CD14-positive monocyte (primary cell): ENCODE results near the gene PSD4. TPM values are rescaled to one million over a fixed set of nuclear protein-coding genes. Genes with fewer than 3 reads are reported as not detected.

Experiments
- DNase-seq, 3 donors: peaks; one replicate each; pipeline ENCODE4 v3.0.0-alpha.2; 2011 to 2022
- H2AFZ ChIP-seq: 2 replicates; pipeline ENCODE4 v1.6.0; 2012; ENCODE audit warnings: mild to moderate bottlenecking, low read depth, low read length, inconsistent platforms; ENCODE audit not compliant: insufficient read depth, poor library complexity, severe bottlenecking
- H3K27ac ChIP-seq, 2 donors: 1 replicate in 1 of 2; 2 replicates in 1 of 2; pipeline ENCODE4 v1.5.1; 2012 to 2013; ENCODE audit warnings: low read length in 2 of 2, control low read depth in 1 of 2, inconsistent platforms in 1 of 2, low read depth in 1 of 2, mild to moderate bottlenecking in 1 of 2
- H3K27me3 ChIP-seq, 2 donors: one replicate each; pipeline versions ENCODE4 v1.6.0 to v1.6.1; 2011 to 2013; ENCODE audit warnings: low read length in 2 of 2; ENCODE audit not compliant: control insufficient read depth in 2 of 2, insufficient read depth in 2 of 2
- H3K36me3 ChIP-seq, 2 donors: replicated peaks in 1 of 2; 1 replicate in 1 of 2; 2 replicates in 1 of 2; pipeline versions ENCODE4 v1.5.1 to v1.6.1; 2012 to 2013; ENCODE audit warnings: low read length in 2 of 2, control low read depth in 1 of 2, inconsistent platforms in 1 of 2, mild to moderate bottlenecking in 1 of 2; ENCODE audit not compliant: insufficient read depth in 2 of 2, control insufficient read depth in 1 of 2
- H3K4me1 ChIP-seq, 2 donors: 1 replicate in 1 of 2; 2 replicates in 1 of 2; pipeline versions ENCODE4 v1.5.1 to v1.6.1; 2012 to 2013; ENCODE audit warnings: low read length in 2 of 2, control low read depth in 1 of 2, inconsistent platforms in 1 of 2, mild to moderate bottlenecking in 1 of 2, moderate library complexity in 1 of 2; ENCODE audit not compliant: insufficient read depth in 2 of 2, control insufficient read depth in 1 of 2
- H3K4me2 ChIP-seq: replicated peaks from 2 replicates; pipeline ENCODE3; 2012; ENCODE audit warnings: low read length, moderate library complexity, mild to moderate bottlenecking; ENCODE audit not compliant: poor library complexity, severe bottlenecking; ENCODE audit errors: extremely low read depth
- H3K4me3 ChIP-seq, 3 experiments: fragments of 200-600 bp in 1 of 3; sonication (generic) in 1 of 3; replicated peaks in 1 of 3; 1 replicate in 2 of 3; 2 replicates in 1 of 3; pipeline ENCODE4 v1.5.1; 2011 to 2013; ENCODE audit warnings: low read length in 3 of 3, mild to moderate bottlenecking in 3 of 3, control low read depth in 2 of 3, low read depth in 2 of 3, inconsistent platforms in 1 of 3, moderate library complexity in 1 of 3
- H3K79me2 ChIP-seq: 2 replicates; pipeline ENCODE4 v1.6.0; 2012; ENCODE audit warnings: mild to moderate bottlenecking, control low read depth, inconsistent platforms, low read length, moderate library complexity; ENCODE audit not compliant: insufficient read depth
- H3K9ac ChIP-seq: 2 replicates; pipeline ENCODE4 v1.6.0; 2017; ENCODE audit warnings: low read length, mild to moderate bottlenecking; ENCODE audit not compliant: insufficient read depth, poor library complexity, severe bottlenecking
- H3K9me3 ChIP-seq, 2 donors: replicated peaks in 1 of 2; 1 replicate in 1 of 2; 2 replicates in 1 of 2; pipeline versions ENCODE4 v1.5.1 to v1.6.1; 2012 to 2013; ENCODE audit warnings: low read length in 2 of 2, control low read depth in 1 of 2; ENCODE audit not compliant: control insufficient read depth in 1 of 2, insufficient read depth in 1 of 2
- H4K20me1 ChIP-seq: 2 replicates; pipeline ENCODE4 v1.6.0; 2012; ENCODE audit warnings: mild to moderate bottlenecking, low read length, control low read depth, moderate library complexity; ENCODE audit not compliant: insufficient read depth
- H3K27ac Mint-ChIP-seq, 7 donors: one replicate each; pipeline ENCODE4 v1.8.0; 2020; ENCODE audit warnings: mild to moderate bottlenecking in 7 of 7, mixed read lengths in 7 of 7, moderate library complexity in 6 of 7, inconsistent platforms in 2 of 7
- H3K27me3 Mint-ChIP-seq, 3 donors: one replicate each; pipeline ENCODE4 v1.8.0; 2021 to 2022; ENCODE audit warnings: low read depth in 3 of 3, mild to moderate bottlenecking in 3 of 3, mixed read lengths in 3 of 3, moderate library complexity in 3 of 3, inconsistent platforms in 1 of 3
- H3K36me3 Mint-ChIP-seq, 2 donors: one replicate each; pipeline ENCODE4 v1.8.0; 2020; ENCODE audit warnings: mixed read lengths in 2 of 2, inconsistent platforms in 1 of 2, mild to moderate bottlenecking in 1 of 2
- H3K4me1 Mint-ChIP-seq: one replicate; pipeline ENCODE4 v1.8.0; 2020; ENCODE audit warnings: mild to moderate bottlenecking, mixed read lengths
- H3K4me3 Mint-ChIP-seq, 2 donors: one replicate each; pipeline ENCODE4 v1.8.0; 2020; ENCODE audit warnings: mild to moderate bottlenecking in 2 of 2, mixed read lengths in 2 of 2, moderate library complexity in 1 of 2
- H3K9me3 Mint-ChIP-seq, 7 donors: one replicate each; pipeline ENCODE4 v1.8.0; 2020 to 2022; ENCODE audit warnings: mixed read lengths in 7 of 7, mild to moderate bottlenecking in 6 of 7, moderate library complexity in 6 of 7, inconsistent platforms in 2 of 7
- WGBS: methylation state at CpG from one replicate; pipeline ENCODE4 v1.1.5; 2013; ENCODE audit warnings: missing lambda C conversion rate; ENCODE audit not compliant: insufficient coverage; 5-methylcytosine and 5-hydroxymethylcytosine counted together
- intact Hi-C, 2 donors: fragments of 100-400 bp; cut with micrococcal nuclease; formaldehyde crosslinking; loops; one replicate each; pipeline versions ENCODE4 v1.15.0 to v1.15.1; 2023
- polyA plus RNA-seq, 3 donors: library from polyadenylated mRNA; depleted of rRNA in 1 of 3; unstranded in 2 of 3; stranded (reverse) in 1 of 3; fragments of 300-500 nt in 2 of 3; fragments of >200 nt in 1 of 3; fragmentation: Illumina TruSeq in 2 of 3; gene quantifications; 1 replicate in 2 of 3; 2 replicates in 1 of 3; pipeline ENCODE4 v1.2.3, GENCODE V29; 2012 to 2021
- TF ChIP-seq, protein P1 (sequence below): fragments of 200-600 bp; IDR thresholded peaks from one replicate; pipeline ENCODE4 v1.8.0; 2022; ENCODE audit warnings: antibody characterized with exemption, mild to moderate bottlenecking

The PSD4 gene
- polyA plus RNA-seq, 3 donors = 11.0 to 47.0 (median 18.2) TPM

DNA sequence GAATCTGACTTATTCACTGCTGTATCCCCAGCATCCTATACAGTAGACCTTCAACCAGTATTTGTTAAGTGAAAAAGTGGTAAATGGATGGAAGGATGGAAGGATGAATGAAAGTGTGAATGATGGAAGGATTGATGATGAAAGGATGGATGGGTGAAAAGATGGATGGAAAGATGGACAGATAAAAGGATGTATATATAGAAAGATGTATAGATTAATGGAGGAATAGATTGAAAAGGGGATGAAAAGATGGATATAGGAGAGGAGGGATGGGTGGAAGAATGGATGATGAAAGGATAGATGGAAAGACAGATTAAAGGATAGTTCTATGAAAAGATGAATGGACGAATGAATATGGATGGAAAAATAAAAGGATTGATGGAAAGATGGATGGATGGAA lies 50.0 kb downstream of the PSD4 start:
- WGBS = 100% methylated on average over 1 of the region's 1 CpG
- Mint-ChIP-seq H3K27ac (no peak overlapping the region), H3K9me3 (no peaks in the 10 kb centered on the region), H3K27me3 (peaks cover 0 to 6% (median 1%) of the 10 kb centered on the region in 3 donors), H3K4me3 (no peak overlapping the region), H3K4me1 (peaks cover 14% of the 10 kb centered on the region), H3K36me3 (no peaks in the 10 kb centered on the region)
- H3K79me2 ChIP-seq = no peaks in the 10 kb centered on the region
- TF ChIP-seq, protein P1, sequence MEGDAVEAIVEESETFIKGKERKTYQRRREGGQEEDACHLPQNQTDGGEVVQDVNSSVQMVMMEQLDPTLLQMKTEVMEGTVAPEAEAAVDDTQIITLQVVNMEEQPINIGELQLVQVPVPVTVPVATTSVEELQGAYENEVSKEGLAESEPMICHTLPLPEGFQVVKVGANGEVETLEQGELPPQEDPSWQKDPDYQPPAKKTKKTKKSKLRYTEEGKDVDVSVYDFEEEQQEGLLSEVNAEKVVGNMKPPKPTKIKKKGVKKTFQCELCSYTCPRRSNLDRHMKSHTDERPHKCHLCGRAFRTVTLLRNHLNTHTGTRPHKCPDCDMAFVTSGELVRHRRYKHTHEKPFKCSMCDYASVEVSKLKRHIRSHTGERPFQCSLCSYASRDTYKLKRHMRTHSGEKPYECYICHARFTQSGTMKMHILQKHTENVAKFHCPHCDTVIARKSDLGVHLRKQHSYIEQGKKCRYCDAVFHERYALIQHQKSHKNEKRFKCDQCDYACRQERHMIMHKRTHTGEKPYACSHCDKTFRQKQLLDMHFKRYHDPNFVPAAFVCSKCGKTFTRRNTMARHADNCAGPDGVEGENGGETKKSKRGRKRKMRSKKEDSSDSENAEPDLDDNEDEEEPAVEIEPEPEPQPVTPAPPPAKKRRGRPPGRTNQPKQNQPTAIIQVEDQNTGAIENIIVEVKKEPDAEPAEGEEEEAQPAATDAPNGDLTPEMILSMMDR = no peak
- intact Hi-C loops = no loop called here
- no peak for DNase-seq
- no peak overlapping the region for H3K9ac ChIP-seq
- no peaks in the 10 kb centered on the region for H3K9me3 ChIP-seq
- no peaks in the 10 kb centered on the region for H3K27me3 ChIP-seq
- H3K4me3 ChIP-seq = no peak overlapping the region
- H3K27ac ChIP-seq = no peak overlapping the region
- H4K20me1 ChIP-seq = no peaks in the 10 kb centered on the region
- peaks cover 16 to 17% of the 10 kb centered on the region in 2 donors for H3K4me1 ChIP-seq
- H3K4me2 ChIP-seq = no peak overlapping the region
- H3K36me3 ChIP-seq = no peaks in the 10 kb centered on the region
- H2AFZ ChIP-seq = no peak overlapping the region

DNA sequence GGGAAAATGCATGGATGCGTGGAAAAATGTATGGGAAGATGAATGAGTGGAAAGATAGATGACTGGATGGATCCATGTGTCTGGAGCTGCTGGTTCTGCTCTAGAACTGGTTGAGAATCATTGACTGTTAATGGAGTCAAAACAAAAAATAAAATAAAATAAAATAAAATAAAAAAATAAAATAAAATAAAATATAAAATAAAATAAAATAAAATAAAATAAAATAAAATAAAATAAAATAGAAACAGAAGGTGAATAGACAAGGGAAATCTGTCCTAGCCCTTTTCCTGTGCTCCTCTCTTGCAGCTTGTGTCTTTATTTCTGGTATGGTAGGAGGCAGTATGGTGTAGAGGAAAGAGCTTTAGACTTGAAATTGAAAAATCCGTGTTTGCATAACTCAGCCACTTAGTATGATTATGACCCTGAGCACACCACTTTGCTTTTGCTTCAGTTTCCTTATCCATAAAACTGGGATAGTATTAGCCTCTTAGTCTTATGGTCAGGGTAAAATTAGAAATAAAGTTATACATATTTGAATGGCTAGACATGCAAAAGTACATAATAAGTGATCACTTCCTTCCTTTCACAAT lies 51.0 kb downstream of the PSD4 start:
- H3K4me1 Mint-ChIP-seq = peaks cover 11% of the 10 kb centered on the region
- H3K36me3 Mint-ChIP-seq = no peaks in the 10 kb centered on the region
- no peak overlapping the region for H3K4me3 Mint-ChIP-seq
- no peak for DNase-seq
- Histone ChIP-seq H3K27ac (no peak overlapping the region), H3K36me3 (no peaks in the 10 kb centered on the region), H3K9ac (no peak overlapping the region), H3K4me2 (no peak overlapping the region), H4K20me1 (no peaks in the 10 kb centered on the region), H2AFZ (no peak overlapping the region), H3K4me3 (no peak overlapping the region), H3K9me3 (no peaks in the 10 kb centered on the region), H3K27me3 (no peaks in the 10 kb centered on the region), H3K4me1 (peaks cover 8% of the 10 kb centered on the region in 2 donors), H3K79me2 (no peaks in the 10 kb centered on the region)
- peaks cover 0 to 6% (median 1%) of the 10 kb centered on the region in 3 donors for H3K27me3 Mint-ChIP-seq
- peaks cover 0 to 2% (median 0%) of the 10 kb centered on the region in 7 donors for H3K9me3 Mint-ChIP-seq
- TF ChIP-seq, protein P1 = no peak
- no peak overlapping the region for H3K27ac Mint-ChIP-seq
- intact Hi-C loops = no loop called here
- 90% methylated on average over 1 of the region's 2 CpGs for WGBS
